Esophagus muscularis mucosa (tissue), 3 donors: Measurements from ENCODE around the gene FEZF1.

ENCODE experiments used
- CTCF ChIP-seq, 3 experiments: fragments of 200-600 bp in 2 of 3; fragments of 450-650 bp in 1 of 3; sonication (generic) in 2 of 3; IDR thresholded peaks; one replicate each; pipeline ENCODE4 v1.5.1; 2017 to 2019; ENCODE audit warnings: antibody characterized with exemption in 3 of 3, mild to moderate bottlenecking in 2 of 3, moderate library complexity in 1 of 3
- POLR2A ChIP-seq: fragments of 450-650 bp; IDR thresholded peaks from one replicate; pipeline ENCODE4 v1.6.1; 2017; ENCODE audit warnings: antibody characterized with exemption, moderate library complexity, mild to moderate bottlenecking, low read depth

DNA sequence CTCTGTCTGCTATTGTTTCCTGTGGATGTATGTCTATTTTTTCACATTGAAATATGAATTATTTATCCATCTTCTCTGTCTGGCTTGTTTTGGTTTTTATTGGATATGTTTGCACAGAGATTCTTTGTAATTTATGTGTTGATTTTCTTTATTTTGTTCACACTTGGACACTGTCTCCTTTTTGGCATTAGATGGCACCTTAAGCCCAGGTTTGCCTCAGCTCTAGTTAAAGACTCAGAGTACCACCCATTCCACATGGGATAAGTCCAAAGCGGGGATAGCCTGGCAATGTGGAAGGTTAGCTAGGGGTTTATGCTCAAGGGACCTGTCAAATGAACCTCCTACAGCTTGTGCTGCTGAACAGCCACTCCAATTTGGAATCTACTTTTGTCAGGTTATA is 14.1 kb downstream of the FEZF1 start:
- TF ChIP-seq CTCF (IDR thresholded peaks at IDR 0.05) (no peak), POLR2A (no peak)
